Stimulated activated naive CD8-positive, alpha-beta T cell treated with anti-CD3 and anti-CD28 coated beads, Interleukin-15, Interleukin-2, amounts not matched to agents 100 U/mL and 50 U/mL, for 24 hours (primary cell): ENCODE data around the gene EPAS1.

Source experiments
- ATAC-seq: fragments of 150-1000 bp; cut with Tn5 transposase; one replicate; pipeline ENCODE4 v1.10.0; 2021
- DNase-seq: peaks from one replicate; pipeline ENCODE4 v3.0.0; 2021

Gene EPAS1

GRCh38 chr2:46296840-46297545 lies at the start of gene EPAS1:
Gene EPAS1 (plus strand): TSS chr2:46297407. CDS start chr2:46297912, 505 bp downstream.
- ATAC-seq (peak; percentile 88), DNase-seq (peak; percentile 81)

- ATAC-seq (no peak), DNase-seq (no peak)
Measured at GRCh38 chr2:46248171-46248570, 49.0 kb upstream of the EPAS1 start.

- ATAC-seq = no peak
- no peak for DNase-seq
Measured at GRCh38 chr2:46249654-46250053, 47.6 kb upstream of the EPAS1 start.

- peak; percentile 40 for ATAC-seq
- no peak for DNase-seq
Measured at GRCh38 chr2:46252891-46253659, 44.1 kb upstream of the EPAS1 start.

- ATAC-seq (no peak), DNase-seq (no peak)
Measured at GRCh38 chr2:46254474-46254873, 42.7 kb upstream of the EPAS1 start.

- no peak for ATAC-seq
- no peak for DNase-seq
Measured at GRCh38 chr2:46256563-46257142, 40.6 kb upstream of the EPAS1 start.

- ATAC-seq = no peak
- no peak for DNase-seq
Measured at GRCh38 chr2:46257476-46257875, 39.7 kb upstream of the EPAS1 start.

GRCh38 chr2:46257980-46258379 lies 39.2 kb upstream of the EPAS1 start:
- ATAC-seq (no peak), DNase-seq (no peak)

- DNase-seq (no peak), ATAC-seq (no peak)
Measured at GRCh38 chr2:46258937-46259776, 38.0 kb upstream of the EPAS1 start.

GRCh38 chr2:46259777-46260168 lies 37.4 kb upstream of the EPAS1 start:
- DNase-seq = no peak

GRCh38 chr2:46260305-46260704 lies 36.9 kb upstream of the EPAS1 start:
- ATAC-seq = no peak
- no peak for DNase-seq

More at GRCh38 chr2:46259777-46260168, 37.4 kb upstream of the EPAS1 start:
- ATAC-seq = no peak

- ATAC-seq (no peak), DNase-seq (no peak)
Measured at GRCh38 chr2:46262248-46262938, 34.8 kb upstream of the EPAS1 start.

- DNase-seq (no peak), ATAC-seq (no peak)
Measured at GRCh38 chr2:46263347-46263746, 33.9 kb upstream of the EPAS1 start.

GRCh38 chr2:46264447-46264846 lies 32.8 kb upstream of the EPAS1 start:
- DNase-seq (no peak), ATAC-seq (no peak)

GRCh38 chr2:46266134-46266533 lies 31.1 kb upstream of the EPAS1 start:
- ATAC-seq (no peak), DNase-seq (no peak)

GRCh38 chr2:46267616-46268015 lies 29.6 kb upstream of the EPAS1 start:
- no peak for DNase-seq

GRCh38 chr2:46268196-46268595 lies 29.0 kb upstream of the EPAS1 start:
- ATAC-seq = no peak

More at GRCh38 chr2:46267616-46268015, 29.6 kb upstream of the EPAS1 start:
- no peak for ATAC-seq

GRCh38 chr2:46269001-46269400 lies 28.2 kb upstream of the EPAS1 start:
- ATAC-seq (no peak), DNase-seq (no peak)

More at GRCh38 chr2:46268196-46268595, 29.0 kb upstream of the EPAS1 start:
- DNase-seq = no peak

GRCh38 chr2:46269544-46270273 lies 27.5 kb upstream of the EPAS1 start:
- ATAC-seq (peak; percentile 40), DNase-seq (no peak)

- DNase-seq (no peak), ATAC-seq (peak; percentile 30)
Measured at GRCh38 chr2:46270384-46270783, 26.8 kb upstream of the EPAS1 start.
